Astrocyte (in vitro differentiated cells and primary cell): ENCODE measurements around the gene LRCH1. TPM values are rescaled to one million over a fixed set of nuclear protein-coding genes. Genes with fewer than 3 reads are reported as not detected.

Source experiments
- DNase-seq: peaks from one replicate; pipeline ENCODE4 v3.0.0-alpha.2; 2010; ENCODE audit warnings: low read depth
- FAIRE-seq: peaks from 2 replicates; lab custom pipeline; 2011; peaks lifted over from hg19 to GRCh38; lab: Jason Lieb, UNC
- H2AFZ ChIP-seq: 2 replicates; pipeline ENCODE4 v1.6.0; 2012; ENCODE audit warnings: low read depth, low read length, inconsistent platforms
- H3K27ac ChIP-seq: 2 replicates; pipeline ENCODE4 v1.5.1; 2011; ENCODE audit warnings: low read depth, low read length, inconsistent platforms
- H3K27me3 ChIP-seq: 2 replicates; pipeline ENCODE4 v1.6.0; 2011; ENCODE audit warnings: low read length, inconsistent platforms; ENCODE audit not compliant: insufficient read depth
- H3K36me3 ChIP-seq: 2 replicates; pipeline ENCODE4 v1.5.1; 2011; ENCODE audit warnings: low read length, inconsistent platforms; ENCODE audit not compliant: insufficient read depth
- H3K4me1 ChIP-seq: 2 replicates; pipeline ENCODE4 v1.5.1; 2011; ENCODE audit warnings: low read length, inconsistent platforms; ENCODE audit not compliant: insufficient read depth
- H3K4me2 ChIP-seq: 2 replicates; pipeline ENCODE4 v1.6.0; 2012; ENCODE audit warnings: low read length, inconsistent platforms
- H3K4me3 ChIP-seq: 2 replicates; pipeline ENCODE4 v1.5.1; 2011; ENCODE audit warnings: low read depth, mild to moderate bottlenecking, low read length, inconsistent platforms; ENCODE audit not compliant: insufficient read depth
- H3K79me2 ChIP-seq: 2 replicates; pipeline ENCODE4 v1.6.0; 2012; ENCODE audit warnings: mild to moderate bottlenecking, low read length, inconsistent platforms; ENCODE audit not compliant: insufficient read depth
- H3K9ac ChIP-seq: 2 replicates; pipeline ENCODE4 v1.6.0; 2012; ENCODE audit warnings: mild to moderate bottlenecking, low read length, inconsistent platforms
- H3K9me3 ChIP-seq: 2 replicates; pipeline ENCODE4 v1.5.1; 2012; ENCODE audit warnings: low read depth, mild to moderate bottlenecking, low read length, inconsistent platforms; ENCODE audit not compliant: insufficient read depth
- H4K20me1 ChIP-seq: 2 replicates; pipeline ENCODE4 v1.6.0; 2012; ENCODE audit warnings: low read length, inconsistent platforms; ENCODE audit not compliant: insufficient read depth
- H3K27ac Mint-ChIP-seq: one replicate; pipeline ENCODE4 v1.8.0; 2021; ENCODE audit warnings: mild to moderate bottlenecking, mixed read lengths; ENCODE audit not compliant: unreplicated experiment
- H3K27me3 Mint-ChIP-seq: one replicate; pipeline ENCODE4 v1.8.0; 2021; ENCODE audit warnings: low read depth, mixed read lengths; ENCODE audit not compliant: unreplicated experiment
- H3K36me3 Mint-ChIP-seq: one replicate; pipeline ENCODE4 v1.8.0; 2021; ENCODE audit warnings: low read depth, mixed read lengths; ENCODE audit not compliant: unreplicated experiment
- H3K4me1 Mint-ChIP-seq: one replicate; pipeline ENCODE4 v1.8.0; 2021; ENCODE audit warnings: low read depth, mixed read lengths; ENCODE audit not compliant: unreplicated experiment
- H3K4me3 Mint-ChIP-seq: one replicate; pipeline ENCODE4 v1.8.0; 2021; ENCODE audit warnings: mild to moderate bottlenecking, moderate library complexity, mixed read lengths; ENCODE audit not compliant: unreplicated experiment
- H3K9me3 Mint-ChIP-seq: one replicate; pipeline ENCODE4 v1.8.0; 2021; ENCODE audit warnings: mild to moderate bottlenecking, mixed read lengths; ENCODE audit not compliant: unreplicated experiment
- EZH2 ChIP-seq: IDR thresholded peaks from 2 replicates; pipeline ENCODE4 v1.6.1; 2012; ENCODE audit warnings: mild to moderate bottlenecking, low read length, inconsistent platforms; ENCODE audit not compliant: insufficient read depth
- total RNA-seq: library from RNA; stranded (reverse); gene quantifications from 2 replicates; pipeline ENCODE4 v1.2.1, GENCODE V29; 2021
- TF ChIP-seq, protein P1 (sequence below): IDR thresholded peaks from 2 replicates; pipeline ENCODE4 v1.5.1; 2011; ENCODE audit warnings: low read depth, mild to moderate bottlenecking, inconsistent platforms, low read length, moderate library complexity; ENCODE audit not compliant: insufficient read depth

Gene LRCH1
- total RNA-seq, 1 donor from 2014 or later, result 17.7 TPM

GRCh38 chr13:46638262-46638661 lies 85.3 kb downstream of the LRCH1 start:
- Histone ChIP-seq H2AFZ (no peak overlapping the region), H4K20me1 (peaks cover 54% of the 10 kb centered on the region), H3K36me3 (no peaks in the 10 kb centered on the region), H3K79me2 (peaks cover 60% of the 10 kb centered on the region), H3K27me3 (no peaks in the 10 kb centered on the region), H3K27ac (no peak overlapping the region), H3K9me3 (no peaks in the 10 kb centered on the region), H3K9ac (no peak overlapping the region), H3K4me2 (no peak overlapping the region), H3K4me1 (peaks cover 25% of the 10 kb centered on the region), H3K4me3 (no peak overlapping the region)
- Mint-ChIP-seq H3K4me1 (peaks cover 52% of the 10 kb centered on the region), H3K27me3 (no peaks in the 10 kb centered on the region), H3K36me3 (peaks cover 4% of the 10 kb centered on the region), H3K27ac (no peak overlapping the region), H3K9me3 (peaks cover 3% of the 10 kb centered on the region), H3K4me3 (no peak overlapping the region)
- TF ChIP-seq, protein P1, sequence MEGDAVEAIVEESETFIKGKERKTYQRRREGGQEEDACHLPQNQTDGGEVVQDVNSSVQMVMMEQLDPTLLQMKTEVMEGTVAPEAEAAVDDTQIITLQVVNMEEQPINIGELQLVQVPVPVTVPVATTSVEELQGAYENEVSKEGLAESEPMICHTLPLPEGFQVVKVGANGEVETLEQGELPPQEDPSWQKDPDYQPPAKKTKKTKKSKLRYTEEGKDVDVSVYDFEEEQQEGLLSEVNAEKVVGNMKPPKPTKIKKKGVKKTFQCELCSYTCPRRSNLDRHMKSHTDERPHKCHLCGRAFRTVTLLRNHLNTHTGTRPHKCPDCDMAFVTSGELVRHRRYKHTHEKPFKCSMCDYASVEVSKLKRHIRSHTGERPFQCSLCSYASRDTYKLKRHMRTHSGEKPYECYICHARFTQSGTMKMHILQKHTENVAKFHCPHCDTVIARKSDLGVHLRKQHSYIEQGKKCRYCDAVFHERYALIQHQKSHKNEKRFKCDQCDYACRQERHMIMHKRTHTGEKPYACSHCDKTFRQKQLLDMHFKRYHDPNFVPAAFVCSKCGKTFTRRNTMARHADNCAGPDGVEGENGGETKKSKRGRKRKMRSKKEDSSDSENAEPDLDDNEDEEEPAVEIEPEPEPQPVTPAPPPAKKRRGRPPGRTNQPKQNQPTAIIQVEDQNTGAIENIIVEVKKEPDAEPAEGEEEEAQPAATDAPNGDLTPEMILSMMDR, result no peak
- no peak for TF ChIP-seq EZH2
- no peak for DNase-seq
- FAIRE-seq, result no peak

DNA sequence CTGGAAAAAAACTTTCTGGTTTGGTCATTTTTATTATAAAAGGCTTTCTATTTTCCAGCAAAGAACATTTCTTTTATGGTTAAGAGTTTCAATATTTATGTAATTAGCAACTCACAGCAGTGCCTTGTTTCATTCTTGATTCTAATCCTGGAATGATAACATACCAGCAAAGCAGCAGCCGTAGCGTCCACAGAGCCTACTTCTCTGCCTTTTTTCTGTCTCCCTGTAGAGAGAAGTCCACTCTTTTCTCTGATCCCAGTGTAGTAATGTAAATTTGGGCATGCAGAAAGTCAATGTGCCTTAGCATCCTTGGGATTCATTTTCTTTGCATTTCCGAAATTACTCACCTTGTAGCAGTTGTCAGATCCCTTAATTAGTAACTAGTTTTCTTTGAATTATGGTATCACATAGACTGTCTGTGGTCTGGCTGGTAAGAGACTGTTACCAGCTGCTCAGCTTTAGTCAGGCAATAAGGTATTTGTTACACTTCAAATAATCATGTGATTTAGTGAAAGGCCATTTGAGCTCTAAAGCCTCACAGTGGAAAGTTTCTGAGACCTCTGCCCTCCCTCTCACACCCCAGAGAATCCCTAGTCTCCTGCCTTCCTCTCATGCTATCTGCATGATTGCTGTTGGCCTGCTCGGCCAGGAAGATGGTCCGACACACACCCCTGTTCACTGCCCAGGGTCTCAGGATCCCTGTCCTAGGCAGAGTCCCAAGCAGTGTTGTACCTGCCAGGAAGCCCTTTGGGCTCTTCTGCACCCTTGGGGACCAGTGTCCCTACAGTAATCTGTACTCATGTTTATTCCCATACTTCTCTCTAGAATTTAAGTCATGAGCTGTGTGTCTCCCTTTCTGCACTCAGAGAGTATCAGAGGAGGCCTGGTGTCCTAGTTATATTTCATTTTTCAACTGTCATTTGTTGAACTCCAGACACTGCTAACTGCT lies 86.3 kb downstream of the LRCH1 start:
- Histone ChIP-seq H4K20me1 (peaks cover 51% of the 10 kb centered on the region), H3K9me3 (no peaks in the 10 kb centered on the region), H3K36me3 (no peaks in the 10 kb centered on the region), H3K9ac (no peak overlapping the region), H3K4me2 (no peak overlapping the region), H3K27ac (no peak overlapping the region), H3K27me3 (no peaks in the 10 kb centered on the region), H3K4me3 (no peak overlapping the region), H2AFZ (no peak overlapping the region), H3K4me1 (peaks cover 21% of the 10 kb centered on the region), H3K79me2 (peaks cover 63% of the 10 kb centered on the region)
- FAIRE-seq (no peak), DNase-seq (peak; percentile 43)
- Mint-ChIP-seq H3K27ac (peak overlapping the region; percentile 59), H3K27me3 (no peaks in the 10 kb centered on the region), H3K36me3 (peaks cover 4% of the 10 kb centered on the region), H3K9me3 (peaks cover 3% of the 10 kb centered on the region), H3K4me3 (no peak overlapping the region), H3K4me1 (peaks cover 55% of the 10 kb centered on the region)
- TF ChIP-seq, protein P1, result no peak
- TF ChIP-seq EZH2, result no peak
